WERI-Rb-1 (cell line): ENCODE data around the gene STAMBP.

Experiments used
- DNase-seq: peaks from one replicate; pipeline ENCODE4 v3.0.0-alpha.2; 2020
- H3K27ac ChIP-seq: fragments of 250-450 bp; sonication (Bioruptor Pico); 2 replicates; pipeline ENCODE4 v1.5.1; 2020; ENCODE audit warnings: mild to moderate bottlenecking, moderate library complexity
- H3K27me3 ChIP-seq: fragments of 250-450 bp; sonication (Bioruptor Pico); 2 replicates; pipeline ENCODE4 v1.5.1; 2021; ENCODE audit warnings: mild to moderate bottlenecking, low read depth, moderate library complexity; ENCODE audit not compliant: insufficient read depth, severe bottlenecking
- H3K36me3 ChIP-seq: fragments of 250-450 bp; sonication (Bioruptor Pico); 2 replicates; pipeline ENCODE4 v1.5.1; 2020; ENCODE audit warnings: mild to moderate bottlenecking, moderate library complexity
- H3K4me3 ChIP-seq: 2 replicates; pipeline ENCODE4 v1.5.1; 2011; ENCODE audit warnings: low read depth, mild to moderate bottlenecking, control low read depth, low read length
- H3K9me3 ChIP-seq: fragments of 250-450 bp; sonication (Bioruptor Pico); 2 replicates; pipeline ENCODE4 v1.5.1; 2021; ENCODE audit warnings: mild to moderate bottlenecking, moderate library complexity; ENCODE audit not compliant: severe bottlenecking
- CTCF ChIP-seq: IDR thresholded peaks from 2 replicates; pipeline ENCODE4 v1.5.1; 2011; ENCODE audit warnings: low read depth, mild to moderate bottlenecking, control low read depth, inconsistent platforms, low read length

The STAMBP gene

DNA sequence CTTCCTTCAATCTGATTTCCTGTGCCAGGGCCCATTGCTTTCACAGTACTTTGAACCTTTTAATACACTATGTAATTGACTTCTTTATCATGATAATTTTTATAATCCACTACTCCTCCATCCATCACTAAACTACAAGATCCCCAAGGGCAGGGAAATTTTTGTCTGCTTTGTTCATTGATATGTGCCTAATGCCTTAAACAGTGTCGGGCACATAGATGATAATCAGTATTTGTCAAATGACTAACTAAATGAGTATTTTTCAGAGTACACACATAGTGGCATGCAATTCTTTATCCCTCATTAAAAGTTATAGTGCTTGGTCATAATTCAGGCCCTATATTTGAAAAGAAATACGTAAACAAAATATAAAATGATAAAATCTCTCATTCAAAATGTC, 5.3 kb upstream of the STAMBP start:
- Histone ChIP-seq H3K4me3 (no peak overlapping the region), H3K27me3 (no peaks in the 10 kb centered on the region), H3K27ac (no peak overlapping the region), H3K36me3 (no peaks in the 10 kb centered on the region), H3K9me3 (no peaks in the 10 kb centered on the region)
- TF ChIP-seq CTCF = no peak
- DNase-seq = no peak

DNA sequence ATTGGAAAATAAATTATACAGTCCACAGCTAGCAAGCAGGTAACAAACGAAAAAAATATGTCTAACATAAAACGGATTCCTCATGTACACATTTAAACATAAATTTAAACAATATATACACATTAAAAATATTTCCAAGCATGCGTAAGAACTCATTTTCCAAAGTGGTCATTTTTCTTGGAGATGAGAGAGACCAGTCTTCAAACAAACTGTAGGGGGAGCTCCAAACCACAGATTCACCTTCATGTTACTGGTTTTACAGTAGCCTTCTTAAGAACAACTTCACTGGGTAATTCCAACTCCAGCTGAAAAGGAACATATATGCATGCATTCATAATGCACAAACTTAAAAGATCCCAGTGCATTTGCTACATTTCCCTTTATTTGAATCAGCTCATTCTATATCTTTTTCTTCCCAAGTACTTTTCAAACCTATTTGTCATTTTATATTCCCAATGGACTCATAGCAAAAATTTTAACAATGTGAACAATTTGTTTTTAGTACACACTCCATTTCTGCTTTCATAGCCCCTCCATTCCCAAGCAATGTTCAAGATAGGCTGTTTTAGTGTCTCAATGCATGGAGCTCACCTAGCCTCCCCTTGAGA, 4.7 kb upstream of the STAMBP start:
- Histone ChIP-seq H3K4me3 (no peak overlapping the region), H3K27ac (no peak overlapping the region), H3K36me3 (peaks cover 2% of the 10 kb centered on the region), H3K9me3 (no peaks in the 10 kb centered on the region), H3K27me3 (no peaks in the 10 kb centered on the region)
- TF ChIP-seq CTCF = peak; percentile 76
- peak; percentile 51 for DNase-seq

DNA sequence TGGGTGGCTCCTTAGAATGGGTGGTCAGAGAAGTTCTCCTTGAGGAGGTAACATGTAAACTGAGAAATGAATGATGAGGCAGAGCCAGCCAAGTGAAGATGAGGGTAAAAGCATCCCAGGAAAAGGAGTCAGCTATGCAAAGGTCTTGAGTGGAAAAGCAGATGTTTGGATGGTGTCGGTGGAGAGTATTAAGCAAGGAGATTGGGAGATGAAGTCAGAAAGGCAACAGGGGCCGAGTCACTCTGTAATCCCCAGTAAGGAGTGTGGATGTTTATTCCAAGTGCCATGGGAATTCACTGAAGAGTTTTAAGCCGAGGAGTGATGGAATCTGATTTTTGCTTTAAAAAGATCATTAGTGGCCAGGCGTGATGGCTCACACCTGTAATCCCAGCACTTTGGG, 3.4 kb upstream of the STAMBP start:
- Histone ChIP-seq H3K27ac (no peak overlapping the region), H3K27me3 (no peaks in the 10 kb centered on the region), H3K36me3 (peaks cover 4% of the 10 kb centered on the region), H3K9me3 (no peaks in the 10 kb centered on the region), H3K4me3 (no peak overlapping the region)
- DNase-seq = no peak
- TF ChIP-seq CTCF = no peak

GRCh38 chr2:73827018-73827417, 1.7 kb upstream of the STAMBP start:
- no peak for DNase-seq
- TF ChIP-seq CTCF = peak; percentile 42; the same call in 1 of the 2 replicates

DNA sequence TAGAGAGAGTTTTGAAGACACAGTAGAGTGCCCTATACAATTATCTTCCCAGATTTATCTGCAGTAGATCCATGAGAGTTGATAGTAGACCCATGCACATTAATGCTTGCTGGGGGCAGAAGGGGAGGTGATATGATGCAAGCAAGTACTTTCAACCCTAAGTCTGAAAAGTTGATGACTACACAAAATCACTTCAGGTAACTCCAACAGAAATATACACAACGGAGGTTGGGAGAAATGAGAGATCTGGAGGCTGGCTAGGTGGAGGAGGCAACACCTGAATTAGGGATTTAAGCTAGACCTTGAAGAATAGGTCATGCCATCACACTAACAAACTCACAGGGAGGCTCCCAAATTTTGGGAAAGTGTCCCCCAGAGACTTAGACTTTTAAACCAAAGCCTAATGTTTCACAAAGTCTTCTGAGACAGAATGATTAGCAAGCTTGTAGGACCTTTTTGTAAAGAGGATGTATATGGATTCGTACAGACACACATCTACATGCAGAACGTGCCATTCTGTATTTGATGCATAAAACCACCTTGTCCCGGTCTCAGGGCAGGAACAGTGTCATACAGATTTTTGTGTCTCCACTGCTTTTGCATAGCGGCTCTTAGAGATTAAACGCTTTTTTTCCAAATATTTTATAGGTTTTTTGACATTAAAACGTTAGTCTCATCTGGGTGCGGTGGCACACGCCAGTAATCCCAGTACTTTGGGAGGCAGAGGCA, 937 bp upstream of the STAMBP start:
- no peak overlapping the region; the same call in 1 of the 2 replicates for H3K27ac ChIP-seq
- no peak for DNase-seq

More at GRCh38 chr2:73827018-73827417, 1.7 kb upstream of the STAMBP start:
- Histone ChIP-seq H3K4me3 (no peak overlapping the region), H3K27ac (no peak overlapping the region), H3K27me3 (no peaks in the 10 kb centered on the region), H3K9me3 (no peaks in the 10 kb centered on the region), H3K36me3 (peaks cover 13% of the 10 kb centered on the region)

More for the DNA sequence above, 937 bp upstream of the STAMBP start:
- H3K4me3 ChIP-seq = no peak overlapping the region; the same call in 1 of the 2 replicates
- peaks cover 18% of the 10 kb centered on the region for H3K36me3 ChIP-seq
- H3K27me3 ChIP-seq = no peaks in the 10 kb centered on the region
- no peak for TF ChIP-seq CTCF
- no peaks in the 10 kb centered on the region for H3K9me3 ChIP-seq
